IMR-90 (cell line): ENCODE measurements around the gene APOBEC3B. TPM values are rescaled to one million over a fixed set of nuclear protein-coding genes. Genes with fewer than 3 reads are reported as not detected.

Experiments
- ATAC-seq: fragments of 200-7000 bp; cut with Tn5 transposase; 2 replicates; pipeline ENCODE4 v1.9.1; 2020; ENCODE audit warnings: low read depth, mild to moderate bottlenecking, moderate library complexity
- BruUV-seq: library from RNA; stranded (reverse); fragments of 400-500 nt; replicated peaks from 2 replicates; lab custom pipeline; 2021; lab: Mats Ljungman, UMichigan
- CTCF ChIA-PET: fragments of 300-600 bp; formaldehyde crosslinking; extraction: SDS; loops from one replicate; lab custom pipeline; 2021; ENCODE audit warnings: antibody characterized with exemption; lab: Yijun Ruan, JAX
- POLR2A ChIA-PET: fragments of 300-600 bp; sonication (Branson Sonifier 250); formaldehyde crosslinking; loops from one replicate; lab custom pipeline; 2022; ENCODE audit warnings: antibody characterized with exemption; ENCODE audit not compliant: unreplicated experiment; lab: Charles Lee
- DNase-seq: peaks from one replicate; pipeline ENCODE4 v3.0.0; 2013
- H2AFZ ChIP-seq: replicated peaks from 2 replicates; pipeline ENCODE3; 2013; ENCODE audit warnings: low read length, mild to moderate bottlenecking; ENCODE audit not compliant: poor library complexity
- H2AK5ac ChIP-seq: 2 replicates; pipeline ENCODE4 v1.6.1; 2013; ENCODE audit warnings: low read depth, low read length, inconsistent platforms
- H2AK9ac ChIP-seq: replicated peaks from 2 replicates; pipeline ENCODE3; 2013; ENCODE audit warnings: mild to moderate bottlenecking, low read depth, low read length, moderate library complexity; ENCODE audit not compliant: poor library complexity
- H2BK120ac ChIP-seq: 2 replicates; pipeline ENCODE4 v1.6.1; 2013; ENCODE audit warnings: low read depth, low read length, inconsistent platforms
- H2BK15ac ChIP-seq: 3 replicates; pipeline ENCODE4 v1.6.1; 2013; ENCODE audit warnings: low read depth, low read length, inconsistent platforms
- H2BK20ac ChIP-seq: 2 replicates; pipeline ENCODE4 v1.6.1; 2013; ENCODE audit warnings: low read depth, mild to moderate bottlenecking, inconsistent platforms, low read length, moderate library complexity
- H2BK5ac ChIP-seq: 2 replicates; pipeline ENCODE4 v1.6.1; 2013; ENCODE audit warnings: mild to moderate bottlenecking, low read depth, low read length, inconsistent platforms; ENCODE audit not compliant: poor library complexity, severe bottlenecking
- H3K14ac ChIP-seq: replicated peaks from 2 replicates; pipeline ENCODE4 v1.6.1; 2013; ENCODE audit warnings: low read depth, low read length, inconsistent platforms
- H3K18ac ChIP-seq: 2 replicates; pipeline ENCODE4 v1.6.1; 2013; ENCODE audit warnings: low read depth, low read length, control low read depth
- H3K23ac ChIP-seq: 2 replicates; pipeline ENCODE4 v1.6.1; 2013; ENCODE audit warnings: low read depth, low read length, inconsistent platforms
- H3K27ac ChIP-seq: 2 replicates; pipeline ENCODE4 v1.5.1; 2013; ENCODE audit warnings: mild to moderate bottlenecking, control low read depth, low read length; ENCODE audit not compliant: insufficient read depth
- H3K27me3 ChIP-seq: 2 replicates; pipeline ENCODE4 v1.6.1; 2013; ENCODE audit warnings: low read length; ENCODE audit not compliant: control insufficient read depth, insufficient read depth
- H3K36me3 ChIP-seq: 2 replicates; pipeline ENCODE4 v1.6.1; 2013; ENCODE audit warnings: low read length, mixed read lengths; ENCODE audit not compliant: control insufficient read depth, insufficient read depth
- H3K4ac ChIP-seq: 2 replicates; pipeline ENCODE4 v1.6.1; 2013; ENCODE audit warnings: low read depth, low read length, inconsistent platforms
- H3K4me1 ChIP-seq: 2 replicates; pipeline ENCODE4 v1.6.1; 2013; ENCODE audit warnings: low read length, mixed read lengths; ENCODE audit not compliant: control insufficient read depth, insufficient read depth
- H3K4me2 ChIP-seq: 2 replicates; pipeline ENCODE4 v1.6.1; 2013; ENCODE audit warnings: low read depth, mild to moderate bottlenecking, control low read depth, low read length, moderate library complexity
- H3K4me3 ChIP-seq: 2 replicates; pipeline ENCODE4 v1.5.1; 2013; ENCODE audit warnings: low read depth, mild to moderate bottlenecking, control low read depth, low read length, moderate library complexity; ENCODE audit not compliant: insufficient read depth
- H3K56ac ChIP-seq: 2 replicates; pipeline ENCODE4 v1.6.1; 2013; ENCODE audit warnings: low read length, inconsistent platforms; ENCODE audit not compliant: insufficient read depth; ENCODE audit errors: extremely low read depth
- H3K79me1 ChIP-seq, 2 experiments: 2 replicates each; pipeline ENCODE4 v1.6.1; 2013; ENCODE audit warnings: low read length in 2 of 2, inconsistent platforms in 1 of 2, low read depth in 1 of 2
- H3K9ac ChIP-seq: 2 replicates; pipeline ENCODE4 v1.6.1; 2013; ENCODE audit warnings: low read depth, low read length, control low read depth
- H3K9me1 ChIP-seq: 2 replicates; pipeline ENCODE4 v1.6.1; 2013; ENCODE audit warnings: low read length, inconsistent platforms; ENCODE audit not compliant: insufficient read depth
- H3K9me3 ChIP-seq: 2 replicates; pipeline ENCODE4 v1.6.1; 2013; ENCODE audit warnings: low read length; ENCODE audit not compliant: control insufficient read depth, insufficient read depth
- H4K20me1 ChIP-seq: 2 replicates; pipeline ENCODE4 v1.6.1; 2013; ENCODE audit warnings: low read length, inconsistent platforms; ENCODE audit not compliant: insufficient read depth
- H4K5ac ChIP-seq: 2 replicates; pipeline ENCODE4 v1.6.1; 2013; ENCODE audit warnings: mild to moderate bottlenecking, low read depth, low read length, control low read depth
- H4K8ac ChIP-seq, 2 experiments: 2 replicates each; pipeline ENCODE4 v1.6.1; 2013; ENCODE audit warnings: low read depth in 2 of 2, low read length in 2 of 2, control low read depth in 1 of 2, inconsistent platforms in 1 of 2
- H4K91ac ChIP-seq: 2 replicates; pipeline ENCODE4 v1.6.1; 2013; ENCODE audit warnings: low read depth, low read length, inconsistent platforms; ENCODE audit not compliant: insufficient read depth
- BHLHE40 ChIP-seq: fragments of 150-350 bp; IDR thresholded peaks from 2 replicates; pipeline ENCODE4 v1.6.1; 2016; ENCODE audit warnings: mild to moderate bottlenecking, low read depth, low read length
- CEBPB ChIP-seq: IDR thresholded peaks from 2 replicates; pipeline ENCODE4 v1.6.1; 2012; ENCODE audit warnings: low read depth, low read length, improper control_type of control experiment
- CHD1 ChIP-seq: IDR thresholded peaks from 2 replicates; pipeline ENCODE4 v1.6.1; 2012; ENCODE audit warnings: low read depth, low read length, improper control_type of control experiment
- CTCF ChIP-seq: conservative IDR thresholded peaks from 2 replicates; pipeline ENCODE4 v1.5.1; 2012; ENCODE audit warnings: mild to moderate bottlenecking, low read depth, low read length, improper control_type of control experiment
- FOS ChIP-seq: fragments of 150-350 bp; IDR thresholded peaks from 2 replicates; pipeline ENCODE4 v1.6.1; 2016; ENCODE audit warnings: low read depth, low read length
- MAFK ChIP-seq: IDR thresholded peaks from 2 replicates; pipeline ENCODE4 v1.6.1; 2012; ENCODE audit warnings: low read depth, low read length, improper control_type of control experiment
- MAZ ChIP-seq: IDR thresholded peaks from 2 replicates; pipeline ENCODE4 v1.6.1; 2012; ENCODE audit warnings: low read depth, mild to moderate bottlenecking, low read length, improper control_type of control experiment, moderate library complexity, borderline replicate concordance
- MXI1 ChIP-seq: IDR thresholded peaks from 2 replicates; pipeline ENCODE4 v1.6.1; 2012; ENCODE audit warnings: low read depth, mild to moderate bottlenecking, low read length, moderate library complexity, borderline replicate concordance
- NFE2L2 ChIP-seq: fragments of 150-350 bp; IDR thresholded peaks from 2 replicates; pipeline ENCODE4 v1.6.1; 2016; ENCODE audit warnings: low read depth, mild to moderate bottlenecking, low read length
- POLR2A ChIP-seq: IDR thresholded peaks from 2 replicates; pipeline ENCODE4 v1.6.1; 2012; ENCODE audit warnings: mild to moderate bottlenecking, low read depth, low read length
- RAD21 ChIP-seq: IDR thresholded peaks from 2 replicates; pipeline ENCODE4 v1.6.1; 2012; ENCODE audit warnings: low read length, improper control_type of control experiment
- RCOR1 ChIP-seq: IDR thresholded peaks from 2 replicates; pipeline ENCODE4 v1.6.1; 2012; ENCODE audit warnings: mild to moderate bottlenecking, low read length, improper control_type of control experiment; ENCODE audit not compliant: insufficient replicate concordance
- RFX5 ChIP-seq: IDR thresholded peaks from 2 replicates; pipeline ENCODE4 v1.8.0; 2012; ENCODE audit warnings: low read depth, mild to moderate bottlenecking, low read length, moderate library complexity
- SMC3 ChIP-seq: fragments of 150-350 bp; IDR thresholded peaks from 2 replicates; pipeline ENCODE4 v1.6.1; 2016; ENCODE audit warnings: low read depth, mild to moderate bottlenecking, antibody characterized with exemption, low read length, moderate library complexity
- WGBS, 2 experiments: methylation state at CpG; one replicate each; pipeline versions ENCODE4 v1.1.5 to v1.1.7; 2013; ENCODE audit warnings: missing lambda C conversion rate in 2 of 2; ENCODE audit not compliant: insufficient read length in 1 of 2; ENCODE audit errors: extremely low coverage in 2 of 2; 5-methylcytosine and 5-hydroxymethylcytosine counted together
- dilution Hi-C: fragments of 300-500 bp; cut with HindIII; formaldehyde crosslinking; loops from one replicate; pipeline ENCODE4 v1.14.3; 2018; ENCODE audit warnings: low sequenced_read_pairs; ENCODE audit not compliant: unreplicated experiment
- in situ Hi-C: fragments of 300-500 bp; cut with MboI; formaldehyde crosslinking; loops from 3 replicates; pipeline ENCODE4 v1.14.3; 2019; ENCODE audit warnings: low sequenced_read_pairs, inconsistent platforms, mixed read lengths
- intact Hi-C: fragments of 100-400 bp; cut with micrococcal nuclease; formaldehyde crosslinking; loops from 2 replicates; pipeline ENCODE4 v1.10.0; 2022
- polyA plus RNA-seq, 3 experiments: library from polyadenylated mRNA; depleted of rRNA; stranded (reverse); fragments of >200 nt; gene quantifications; 2 replicates each; pipeline ENCODE4 v1.2.3, GENCODE V29; 2012; ENCODE audit warnings: low replicate concordance in 1 of 3
- total RNA-seq: library from RNA; depleted of rRNA; stranded (reverse); fragments of >200 nt; gene quantifications from 2 replicates; pipeline ENCODE4 v1.2.3, GENCODE V29; 2012
- TF ChIP-seq, protein P1 (sequence below): fragments of 150-350 bp; IDR thresholded peaks from 2 replicates; pipeline ENCODE4 v1.6.1; 2016; ENCODE audit warnings: low read depth, mild to moderate bottlenecking, low read length, moderate library complexity, borderline replicate concordance
- TF ChIP-seq, protein P2 (sequence below): fragments of 150-350 bp; IDR thresholded peaks from 2 replicates; pipeline ENCODE4 v1.6.1; 2017; ENCODE audit warnings: mild to moderate bottlenecking, antibody characterized with exemption, low read length, low read depth

APOBEC3B gene
- total and polyA plus RNA-seq, 2 of the 4 experiments (the other 2 are of a cell fraction): 17.6 to 34.2 TPM

- CTCF ChIA-PET: no interaction called here
Observed at GRCh38 chr22:39027717-39028116, 45.6 kb downstream of the APOBEC3B start.

More at GRCh38 chr22:39027717-39028116, 45.6 kb downstream of the APOBEC3B start:
- no peak overlapping the region for H2BK20ac ChIP-seq
- no peak overlapping the region for H3K14ac ChIP-seq
- H3K4ac ChIP-seq: no peak overlapping the region
- no peaks in the 10 kb centered on the region for H3K9me1 ChIP-seq
- no peaks in the 10 kb centered on the region for H3K27me3 ChIP-seq
- no peak overlapping the region for H2AK5ac ChIP-seq
- POLR2A ChIA-PET: no interaction called here
- BruUV-seq: no TSS peak
- H3K9me3 ChIP-seq: no peaks in the 10 kb centered on the region
- dilution Hi-C loops: no loop called here
- no peaks in the 10 kb centered on the region for H4K20me1 ChIP-seq
- DNase-seq (no peak), ATAC-seq (no peak)
- no peak overlapping the region for H2BK5ac ChIP-seq
- H2AK9ac ChIP-seq: no peak overlapping the region
- no peak overlapping the region for H2BK15ac ChIP-seq
- H3K23ac ChIP-seq: no peak overlapping the region
- no peak overlapping the region for H3K9ac ChIP-seq
- no peak for TF ChIP-seq MAZ
- TF ChIP-seq CTCF: no peak
- TF ChIP-seq SMC3: no peak
- TF ChIP-seq CHD1: no peak
- TF ChIP-seq MAFK: no peak
- TF ChIP-seq RCOR1: no peak
- TF ChIP-seq MXI1: no peak
- TF ChIP-seq, protein P1, sequence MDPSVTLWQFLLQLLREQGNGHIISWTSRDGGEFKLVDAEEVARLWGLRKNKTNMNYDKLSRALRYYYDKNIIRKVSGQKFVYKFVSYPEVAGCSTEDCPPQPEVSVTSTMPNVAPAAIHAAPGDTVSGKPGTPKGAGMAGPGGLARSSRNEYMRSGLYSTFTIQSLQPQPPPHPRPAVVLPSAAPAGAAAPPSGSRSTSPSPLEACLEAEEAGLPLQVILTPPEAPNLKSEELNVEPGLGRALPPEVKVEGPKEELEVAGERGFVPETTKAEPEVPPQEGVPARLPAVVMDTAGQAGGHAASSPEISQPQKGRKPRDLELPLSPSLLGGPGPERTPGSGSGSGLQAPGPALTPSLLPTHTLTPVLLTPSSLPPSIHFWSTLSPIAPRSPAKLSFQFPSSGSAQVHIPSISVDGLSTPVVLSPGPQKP: no peak
- TF ChIP-seq NFE2L2: no peak
- no peak for TF ChIP-seq POLR2A
- TF ChIP-seq CEBPB: no peak
- no peak for TF ChIP-seq BHLHE40
- TF ChIP-seq FOS: no peak
- TF ChIP-seq, protein P2, sequence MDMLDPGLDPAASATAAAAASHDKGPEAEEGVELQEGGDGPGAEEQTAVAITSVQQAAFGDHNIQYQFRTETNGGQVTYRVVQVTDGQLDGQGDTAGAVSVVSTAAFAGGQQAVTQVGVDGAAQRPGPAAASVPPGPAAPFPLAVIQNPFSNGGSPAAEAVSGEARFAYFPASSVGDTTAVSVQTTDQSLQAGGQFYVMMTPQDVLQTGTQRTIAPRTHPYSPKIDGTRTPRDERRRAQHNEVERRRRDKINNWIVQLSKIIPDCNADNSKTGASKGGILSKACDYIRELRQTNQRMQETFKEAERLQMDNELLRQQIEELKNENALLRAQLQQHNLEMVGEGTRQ: no peak
- TF ChIP-seq RFX5: no peak
- TF ChIP-seq RAD21: no peak
- H4K8ac ChIP-seq: no peak overlapping the region
- no peak overlapping the region for H2BK120ac ChIP-seq
- H3K4me2 ChIP-seq: no peak overlapping the region
- no peak overlapping the region for H4K91ac ChIP-seq
- in situ Hi-C loops: no loop called here
- no peak overlapping the region for H4K5ac ChIP-seq
- H3K56ac ChIP-seq: no peak overlapping the region
- no peaks in the 10 kb centered on the region for H3K79me1 ChIP-seq
- no peak overlapping the region for H2AFZ ChIP-seq
- no peak overlapping the region for H3K27ac ChIP-seq
- no peak overlapping the region for H3K4me3 ChIP-seq
- no CpG with 5 or more reads among the region's 4 CpGs for WGBS, 2 experiments
- intact Hi-C loops: no loop called here
- no peaks in the 10 kb centered on the region for H3K4me1 ChIP-seq
- no peak overlapping the region for H3K18ac ChIP-seq
- H3K36me3 ChIP-seq: peaks cover 4% of the 10 kb centered on the region; the same call in 1 of the 2 replicates
